ENCODE measurements around the gene PKNOX2.

Gene PKNOX2

DNA sequence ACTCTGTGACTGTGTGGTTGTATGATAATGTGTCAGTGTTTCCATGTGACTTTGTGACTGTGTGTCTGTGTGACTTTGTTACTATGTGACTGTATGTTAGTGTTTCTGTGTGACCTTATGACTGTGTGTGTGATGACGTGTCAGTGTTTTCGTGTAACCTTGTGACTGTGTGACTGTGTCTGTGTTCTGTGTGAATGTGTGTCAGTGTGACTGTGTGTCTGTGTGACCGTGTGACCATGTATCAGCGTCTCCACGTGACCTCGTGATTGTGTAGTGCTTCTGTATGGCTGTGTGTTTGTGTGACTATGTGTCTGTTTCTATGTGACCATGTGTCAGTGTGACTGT, 9.5 kb upstream of the PKNOX2 start:
- DNase-seq (ENCODE audit: low read depth), result no peak

DNA sequence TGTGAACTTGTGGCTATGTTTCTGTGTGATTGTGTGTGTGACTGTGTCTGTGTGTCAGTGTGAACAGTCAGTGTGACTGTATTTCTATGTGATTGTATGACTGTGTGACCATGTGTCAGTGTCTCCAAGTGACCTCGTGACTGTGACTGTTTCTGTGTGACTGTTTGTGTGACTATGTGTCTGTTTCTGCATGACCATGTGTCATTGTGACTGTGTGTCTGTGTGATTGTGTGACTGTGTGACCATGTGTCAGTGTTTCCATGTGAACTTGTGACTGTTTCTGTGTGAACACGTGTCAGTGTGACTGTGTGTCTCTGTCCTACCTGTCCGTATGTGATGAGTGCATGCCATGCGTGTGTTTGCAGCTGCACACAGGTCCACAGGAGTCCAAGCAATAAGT, 8.8 kb upstream of the PKNOX2 start:
- no peak for DNase-seq (ENCODE audit: low read depth)

- DNase-seq (ENCODE audit: low read depth), result no peak
Measured at GRCh38 chr11:125156346-125157117, 8.0 kb upstream of the PKNOX2 start.

GRCh38 chr11:125157118-125157733, 7.3 kb upstream of the PKNOX2 start:
- no peak for DNase-seq (ENCODE audit: low read depth)

- DNase-seq (ENCODE audit: low read depth), result no peak
Measured at GRCh38 chr11:125157953-125158680, 6.4 kb upstream of the PKNOX2 start.

GRCh38 chr11:125162743-125163142, 1.8 kb upstream of the PKNOX2 start:
- DNase-seq (ENCODE audit: low read depth), result no peak

DNA sequence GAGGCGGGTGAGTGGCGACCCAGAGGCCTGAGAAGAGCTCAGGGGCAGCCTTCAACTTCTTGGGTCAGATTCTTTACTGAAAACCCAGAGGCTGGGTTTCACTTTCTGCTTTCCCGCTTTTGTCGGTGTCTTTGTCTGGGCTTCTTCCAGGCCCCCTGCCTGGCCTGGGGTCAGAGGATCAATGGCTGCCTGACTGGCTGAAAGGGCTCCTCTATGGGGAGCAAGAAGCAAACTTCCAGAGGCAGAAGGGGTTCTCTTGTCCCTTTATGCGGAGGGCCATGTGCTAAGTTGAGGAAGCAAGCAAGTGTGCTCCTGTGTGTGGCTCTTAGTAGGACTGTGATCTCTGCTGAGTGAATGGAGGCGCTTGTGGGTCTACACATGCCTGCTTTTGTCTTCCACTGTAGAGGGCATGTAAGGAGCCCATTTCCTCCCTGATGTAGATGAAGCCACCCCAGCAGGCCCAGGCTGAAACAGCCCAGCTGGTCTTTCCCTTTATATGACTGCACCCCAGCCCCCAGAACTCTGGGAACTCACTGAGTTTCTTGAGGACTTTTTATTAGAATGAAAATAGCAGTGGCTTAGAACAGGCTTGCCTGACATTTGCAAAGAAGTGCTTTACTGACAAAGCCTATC, 1.0 kb upstream of the PKNOX2 start:
- no peak for DNase-seq (ENCODE audit: low read depth)

DNA sequence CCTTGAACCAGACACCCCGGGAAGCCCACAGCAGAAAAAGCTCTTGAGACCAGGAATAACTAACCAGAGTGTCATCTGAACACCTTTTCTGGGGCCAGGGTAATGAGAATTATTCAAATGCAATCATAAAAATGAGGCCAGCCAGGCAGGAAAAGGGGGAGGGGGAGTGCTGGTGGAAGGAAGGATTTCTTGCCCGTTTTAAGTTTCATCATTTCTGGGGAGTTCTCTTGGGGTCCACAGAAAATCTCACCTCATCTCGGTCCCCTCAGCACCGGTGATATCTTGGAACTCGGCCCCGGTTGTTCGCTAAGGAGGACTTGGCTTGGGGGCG, 495 bp upstream of the PKNOX2 start:
- no peak for DNase-seq (ENCODE audit: low read depth)

DNA sequence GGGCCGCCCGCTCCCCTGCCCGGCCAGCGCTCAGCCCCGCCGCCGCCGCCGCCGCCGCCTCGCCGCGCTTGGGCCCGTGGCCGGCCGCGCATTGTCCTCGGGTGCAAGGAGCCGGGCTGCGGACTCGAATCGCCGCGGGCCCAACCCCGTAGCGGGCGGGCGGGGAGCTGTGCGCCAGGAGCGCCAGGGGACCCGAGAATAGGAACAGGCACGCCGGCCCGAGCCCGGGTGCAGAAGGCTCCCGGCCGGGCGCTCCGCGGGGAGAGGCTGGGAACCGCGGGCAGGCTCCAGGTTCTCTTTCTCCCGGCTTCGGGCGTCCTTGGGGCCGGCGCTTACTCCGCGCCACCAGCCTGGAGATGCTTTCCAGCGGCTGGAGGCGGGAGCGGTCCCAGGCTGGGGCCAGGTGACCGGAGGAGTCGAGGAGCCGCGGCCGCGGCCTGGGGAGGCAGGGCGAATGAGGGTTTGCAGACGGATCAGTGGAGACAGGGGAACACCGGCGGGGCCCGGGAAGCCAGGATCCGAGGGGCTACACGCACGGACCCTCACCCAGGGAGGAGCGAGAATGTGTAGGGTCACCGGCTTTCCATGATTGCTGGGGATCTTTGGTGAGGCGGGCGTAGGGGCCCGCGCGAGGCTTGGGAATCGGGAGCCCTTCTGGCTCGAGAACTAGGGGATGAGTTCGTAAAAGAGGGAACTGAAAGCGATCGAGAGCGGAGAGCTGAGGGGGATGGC, 726 bp downstream of the PKNOX2 start:
- no peak for DNase-seq (ENCODE audit: low read depth)

DNA sequence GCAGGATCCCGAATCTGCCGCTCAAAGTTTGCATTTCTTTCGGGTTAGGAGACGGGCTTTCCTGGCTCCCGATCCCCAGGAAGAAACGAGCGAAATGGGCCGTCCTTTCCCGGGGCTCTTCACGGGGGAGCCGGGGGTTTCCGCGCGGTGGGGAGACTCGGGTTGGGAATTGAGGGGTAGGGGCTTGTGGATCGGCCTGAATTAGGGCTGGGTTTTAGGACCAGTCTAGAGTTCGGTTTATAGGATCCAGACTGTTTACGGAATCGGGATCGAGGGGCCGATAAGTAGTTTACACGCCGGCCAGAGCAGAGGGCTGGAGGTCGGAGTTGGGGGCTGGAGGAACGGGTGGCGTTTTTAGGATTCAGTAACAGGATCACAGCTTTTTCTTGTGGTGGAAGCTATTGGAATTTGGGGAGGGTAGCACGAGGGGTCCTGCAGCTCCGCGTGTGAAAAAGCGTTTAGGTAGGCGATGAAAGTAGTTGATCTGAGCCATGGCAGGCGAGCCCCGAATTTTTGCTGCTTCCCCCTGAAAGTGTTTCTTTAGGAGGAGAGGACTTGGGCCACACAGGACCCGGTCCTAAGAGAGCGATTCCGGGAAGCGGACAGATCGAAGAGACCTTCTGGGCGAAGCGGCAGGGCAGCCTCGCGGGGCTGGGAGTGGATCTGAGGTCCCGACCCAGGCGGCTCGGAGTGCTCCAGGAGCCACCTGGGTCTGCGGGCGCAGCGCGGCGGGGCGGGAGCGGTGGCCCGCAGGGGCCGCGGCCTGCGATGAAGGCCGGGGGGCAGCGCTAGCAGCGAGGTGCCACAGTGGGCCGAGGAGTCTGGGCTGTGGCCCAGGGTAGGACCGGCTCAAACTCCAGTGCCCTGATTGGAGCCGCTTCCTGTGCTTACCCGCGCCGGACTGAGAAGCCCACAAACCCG, 1.6 kb downstream of the PKNOX2 start:
- no peak for DNase-seq (ENCODE audit: low read depth)

DNA sequence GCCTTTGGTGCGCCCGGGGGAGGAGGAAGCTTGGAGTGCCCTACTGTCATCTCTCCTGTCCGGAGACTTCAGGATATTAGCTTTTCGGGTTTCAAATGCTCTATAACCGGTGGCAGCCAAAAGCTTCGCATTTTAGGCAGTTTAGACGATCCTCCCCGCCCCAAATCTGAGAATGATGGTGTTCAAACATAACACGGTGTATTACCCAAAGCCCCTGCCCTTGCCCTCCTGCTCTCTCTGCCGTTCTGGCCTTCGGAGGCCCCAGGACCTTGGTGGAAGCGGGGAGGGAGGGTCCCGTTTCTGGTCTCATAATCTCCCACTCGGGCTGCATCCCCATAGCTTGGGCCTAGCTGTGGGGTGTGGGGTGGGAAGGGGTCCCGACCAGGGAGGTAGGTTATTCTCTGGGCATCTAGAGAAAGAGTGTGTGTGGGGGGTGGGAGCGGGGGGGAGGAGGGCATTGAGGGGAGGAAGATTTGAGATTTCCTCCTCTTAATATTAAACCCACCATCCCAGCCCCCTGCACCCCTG, 2.3 kb downstream of the PKNOX2 start:
- no peak for DNase-seq (ENCODE audit: low read depth)

DNA sequence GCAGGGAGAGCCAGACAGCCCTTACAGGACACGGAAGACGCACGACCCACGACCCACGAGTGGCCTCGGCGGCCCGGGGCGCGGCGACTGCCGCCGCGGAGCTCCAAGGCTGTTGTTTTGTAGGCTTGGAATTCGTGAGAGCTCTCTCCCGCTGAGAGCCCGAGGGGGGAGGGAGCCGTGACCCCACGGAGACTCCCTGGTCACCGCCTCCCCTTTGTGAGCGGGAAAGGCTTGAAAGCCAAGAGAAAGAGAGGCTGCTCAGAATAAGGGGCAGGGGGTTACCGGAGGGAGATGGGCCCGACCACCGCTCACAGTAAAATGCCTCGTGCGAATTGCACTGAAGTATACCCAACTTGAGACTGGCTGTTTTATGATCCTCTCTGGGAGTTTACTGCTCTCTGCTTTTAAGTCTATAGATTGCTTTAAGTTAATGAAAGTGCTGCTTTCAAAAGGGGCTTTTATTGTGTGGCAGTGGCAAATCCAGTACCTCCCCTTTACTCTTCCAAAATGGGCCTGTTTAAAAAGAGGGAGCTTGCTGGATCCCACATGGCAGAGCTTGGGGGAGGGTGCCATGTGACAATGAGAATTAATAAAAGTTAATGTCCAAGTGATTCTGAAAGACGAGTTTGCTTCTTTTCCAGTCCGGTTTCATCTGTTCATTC, 2.9 kb downstream of the PKNOX2 start:
- DNase-seq (ENCODE audit: low read depth), result no peak

DNA sequence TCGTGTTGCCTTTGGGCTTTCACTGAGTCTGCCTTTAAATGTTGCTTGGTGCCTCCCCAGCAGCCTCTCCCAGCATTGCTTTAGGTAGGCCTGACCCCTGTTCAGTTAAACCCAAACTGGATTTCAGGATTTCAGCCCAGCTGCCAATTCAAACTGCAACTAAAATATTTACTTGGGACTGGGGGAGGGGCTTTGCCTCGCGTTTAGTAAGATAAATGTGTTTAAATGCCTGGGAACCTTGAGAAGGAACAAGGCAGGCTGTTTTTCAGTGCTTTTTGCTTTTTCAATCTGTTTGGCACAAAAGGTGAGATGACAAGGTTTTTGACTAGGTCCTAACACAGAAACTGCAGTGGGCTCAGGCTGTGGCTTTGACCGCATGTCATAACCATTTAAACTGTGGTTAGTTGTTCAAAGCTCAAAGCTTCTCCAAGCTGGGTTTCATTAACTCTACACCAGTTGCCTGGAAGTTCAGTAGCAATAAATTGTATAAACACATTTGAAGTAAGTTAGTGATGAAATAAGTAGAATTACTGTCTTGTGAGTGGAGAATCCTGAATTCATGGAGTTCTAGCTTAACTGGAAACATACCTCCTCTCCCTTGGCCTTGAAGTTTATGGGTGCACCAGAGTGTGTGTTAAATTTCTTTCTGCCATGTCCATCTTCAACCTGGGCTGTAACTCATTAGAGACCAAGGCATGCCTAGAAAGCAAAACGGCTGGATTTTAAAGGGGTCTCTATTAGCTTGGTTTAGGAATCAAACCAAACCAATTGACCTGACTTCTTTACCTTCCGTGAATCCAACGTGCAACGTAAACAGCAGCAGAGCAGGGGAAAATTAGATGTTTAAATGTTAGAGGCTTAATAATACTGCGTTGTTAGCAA, 3.6 kb downstream of the PKNOX2 start:
- peak; percentile 84 for DNase-seq (ENCODE audit: low read depth)

GRCh38 chr11:125168918-125169456, 4.4 kb downstream of the PKNOX2 start:
- peak; percentile 19 for DNase-seq (ENCODE audit: low read depth)

DNA sequence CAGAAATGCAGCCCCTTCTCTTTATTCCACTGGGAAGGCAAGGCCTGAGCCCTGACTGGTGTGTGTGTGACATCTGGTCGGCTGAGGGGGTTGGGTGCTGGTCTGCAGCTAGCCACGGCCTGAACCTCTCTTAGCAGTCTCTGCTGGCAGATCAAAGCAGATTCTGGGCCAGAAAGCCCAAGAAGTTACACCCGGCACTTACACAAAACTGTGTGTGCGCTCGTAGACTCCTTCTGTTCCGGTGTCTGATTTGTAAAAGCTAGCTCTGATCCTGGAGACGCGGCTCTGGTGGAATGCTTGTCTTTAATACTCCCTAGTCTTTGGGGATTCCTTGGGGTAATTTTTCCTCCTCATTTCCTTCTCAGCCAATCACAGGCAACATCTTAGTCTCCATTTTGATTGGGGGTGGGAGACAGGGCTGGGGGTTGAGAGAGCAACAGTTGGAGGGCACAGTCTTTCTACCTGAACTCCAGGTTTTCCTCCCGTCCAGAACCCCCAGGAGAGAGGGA, 5.5 kb downstream of the PKNOX2 start:
- no peak for DNase-seq (ENCODE audit: low read depth)

- peak; percentile 36 for DNase-seq (ENCODE audit: low read depth)
Measured at GRCh38 chr11:125170510-125171031, 6.0 kb downstream of the PKNOX2 start.

- DNase-seq (ENCODE audit: low read depth), result no peak
Measured at GRCh38 chr11:125171974-125172373, 7.4 kb downstream of the PKNOX2 start.

GRCh38 chr11:125173027-125173426, 8.5 kb downstream of the PKNOX2 start:
- DNase-seq (ENCODE audit: low read depth), result no peak

DNA sequence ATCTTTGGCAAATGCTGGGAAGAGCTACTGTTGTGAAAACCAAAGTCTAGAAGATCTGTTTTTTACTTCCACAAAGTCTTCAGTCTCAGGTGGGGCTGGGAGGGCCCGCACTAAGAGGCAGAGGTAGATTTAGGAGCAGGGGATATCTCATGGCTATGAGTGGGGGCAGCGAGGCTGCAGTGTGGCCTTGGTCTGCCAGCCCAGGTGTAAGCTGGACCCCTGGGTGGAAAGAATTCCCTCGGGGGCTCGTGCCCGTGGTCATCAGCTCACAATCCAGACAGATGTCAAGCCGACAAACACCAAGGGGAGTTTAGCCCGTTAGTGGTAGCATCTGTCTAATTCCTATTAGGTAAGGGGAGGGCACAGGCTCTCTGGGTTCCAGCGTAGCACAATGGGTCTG, 9.0 kb downstream of the PKNOX2 start:
- DNase-seq (ENCODE audit: low read depth), result no peak

All from fibroblast of gingiva (primary cell).